Occipital lobe (tissue), 2 donors: Measurements from ENCODE around the gene WNT2B. TPM values are rescaled to one million over a fixed set of nuclear protein-coding genes. Genes with fewer than 3 reads are reported as not detected.

Source experiments
- DNase-seq: peaks from one replicate; lab custom pipeline; 2025; lab: John Stamatoyannopoulos, UW
- total RNA-seq: library from RNA; depleted of rRNA; stranded (reverse); fragments of >200 nt; gene quantifications from one replicate; pipeline ENCODE4 v1.2.3, GENCODE V29; 2014

The WNT2B gene
- total RNA-seq, 1 donor from 2014 or later: 2.8 TPM

- no peak for DNase-seq
Measured at GRCh38 chr1:112527266-112528010, 18.7 kb downstream of the WNT2B start.

- no peak for DNase-seq
Measured at GRCh38 chr1:112528076-112528475, 19.3 kb downstream of the WNT2B start.

- DNase-seq: no peak
Measured at GRCh38 chr1:112529301-112529700, 20.5 kb downstream of the WNT2B start.

GRCh38 chr1:112530832-112531231, 22.1 kb downstream of the WNT2B start:
- DNase-seq: no peak

GRCh38 chr1:112532064-112532463, 23.3 kb downstream of the WNT2B start:
- DNase-seq: no peak

- no peak for DNase-seq
Measured at GRCh38 chr1:112533029-112533428, 24.3 kb downstream of the WNT2B start.

GRCh38 chr1:112536561-112536960, 27.8 kb downstream of the WNT2B start:
- DNase-seq: no peak

- DNase-seq: no peak
Measured at GRCh38 chr1:112537456-112537855, 28.7 kb downstream of the WNT2B start.

- DNase-seq: no peak
Measured at GRCh38 chr1:112538883-112539282, 30.1 kb downstream of the WNT2B start.

- no peak for DNase-seq
Measured at GRCh38 chr1:112540226-112540794, 31.5 kb downstream of the WNT2B start.

GRCh38 chr1:112541299-112541698, 32.5 kb downstream of the WNT2B start:
- no peak for DNase-seq

- DNase-seq: no peak
Measured at GRCh38 chr1:112542206-112542973, 33.6 kb downstream of the WNT2B start.

GRCh38 chr1:112544011-112544688, 35.4 kb downstream of the WNT2B start:
- no peak for DNase-seq

- no peak for DNase-seq
Measured at GRCh38 chr1:112544751-112545150, 36.0 kb downstream of the WNT2B start.

- DNase-seq: no peak
Measured at GRCh38 chr1:112546076-112546475, 37.3 kb downstream of the WNT2B start.

GRCh38 chr1:112548547-112548946, 39.8 kb downstream of the WNT2B start:
- DNase-seq: no peak

- no peak for DNase-seq
Measured at GRCh38 chr1:112549590-112549989, 40.8 kb downstream of the WNT2B start.

GRCh38 chr1:112554411-112554810, 45.6 kb downstream of the WNT2B start:
- DNase-seq: no peak

- no peak for DNase-seq
Measured at GRCh38 chr1:112557385-112557784, 48.6 kb downstream of the WNT2B start.

GRCh38 chr1:112558634-112559033, 49.9 kb downstream of the WNT2B start:
- DNase-seq: no peak

- no peak for DNase-seq
Measured at GRCh38 chr1:112563341-112563740, 54.6 kb downstream of the WNT2B start.

- DNase-seq: no peak
Measured at GRCh38 chr1:112564081-112564480, 55.3 kb downstream of the WNT2B start.
